Activated CD8-positive, alpha-beta memory T cell treated with anti-CD3 and anti-CD28 coated beads for 36 hours (primary cell): ENCODE data around the gene UBXN11. TPM values are rescaled to one million over a fixed set of nuclear protein-coding genes. Genes with fewer than 3 reads are reported as not detected.

Source experiments
- CTCF ChIA-PET: fragments of 350-600 bp; sonication (Branson Sonifier 250); formaldehyde crosslinking; loops from one replicate; lab custom pipeline; 2021; ENCODE audit warnings: antibody characterized with exemption; lab: Charles Lee
- POLR2A ChIA-PET: fragments of 350-600 bp; sonication (Branson Sonifier 250); formaldehyde crosslinking; loops from one replicate; lab custom pipeline; 2021; ENCODE audit warnings: antibody characterized with exemption; lab: Charles Lee
- total RNA-seq, 2 experiments: library from RNA; stranded (reverse); gene quantifications; one replicate each; pipeline ENCODE4 v1.2.3, GENCODE V29; 2021

Gene UBXN11
- total RNA-seq, 2 experiments from 2014 or later, result 27.6 to 27.8 TPM

- ChIA-PET POLR2A (no interaction called here), CTCF (interaction anchor here (3.1 to 9.0 kb wide), 2 partner anchors 24 to 36 kb away, joined by 14 to 141 read pairs; partner anchors contain the start of genes CD52 and UBXN11)
Observed at GRCh38 chr1:26283279-26283853, 23.1 kb downstream of the UBXN11 start.

- CTCF ChIA-PET, result interaction anchor here (9.0 to 9.5 kb wide), 2 partner anchors 37 to 38 kb away, joined by 141 to 144 read pairs; partner anchors contain the start of gene CD52
- POLR2A ChIA-PET, result interaction anchor here (1.1 kb wide), 1 partner anchor 37 kb away, joined by 5 read pairs; no protein-coding TSS in a partner anchor
Observed at GRCh38 chr1:26282401-26282918, 24.0 kb downstream of the UBXN11 start.

GRCh38 chr1:26281971-26282370 is 24.5 kb downstream of the UBXN11 start:
- ChIA-PET CTCF (interaction anchor here (9.5 kb wide), 1 partner anchor 39 kb away, joined by 144 read pairs; the partner anchor contains the start of gene CD52), POLR2A (interaction anchor here (1.1 kb wide), 1 partner anchor 37 kb away, joined by 5 read pairs; no protein-coding TSS in a partner anchor)

- ChIA-PET POLR2A (interaction anchor here (1.1 to 2.6 kb wide), 3 partner anchors 8 to 38 kb away, joined by 5 to 17 read pairs (median 14); partner anchors contain the start of gene CD52), CTCF (interaction anchor here (0.6 to 9.5 kb wide), 4 partner anchors 8 to 195 kb away, joined by 3 to 144 read pairs (median 4); partner anchors contain the start of gene CD52)
Observed at GRCh38 chr1:26281091-26281958, 25.1 kb downstream of the UBXN11 start.

GRCh38 chr1:26280333-26281042 is 25.9 kb downstream of the UBXN11 start:
- CTCF ChIA-PET, result interaction anchor here (0.7 to 9.5 kb wide), 5 partner anchors 8 to 40 kb away, joined by 3 to 144 read pairs (median 14); partner anchors contain the start of genes CD52 and UBXN11
- POLR2A ChIA-PET, result interaction anchor here (0.6 to 2.6 kb wide), 3 partner anchors 9 to 260 kb away, joined by 4 to 17 read pairs (median 14); partner anchors contain the start of gene CD52

- ChIA-PET POLR2A (interaction anchor here (0.6 to 2.6 kb wide), 3 partner anchors 9 to 261 kb away, joined by 4 to 17 read pairs (median 14); partner anchors contain the start of gene CD52), CTCF (interaction anchor here (0.9 to 9.5 kb wide), 6 partner anchors 9 to 153 kb away, joined by 3 to 144 read pairs (median 9); partner anchors contain the start of genes CD52, DHDDS and UBXN11)
Observed at GRCh38 chr1:26279456-26280332, 26.7 kb downstream of the UBXN11 start, which contains the start of gene SH3BGRL3. Gene SH3BGRL3 (plus strand): TSS chr1:26280086. CDS start chr1:26280156, 70 bp downstream.

- CTCF ChIA-PET, result interaction anchor here (0.9 to 9.5 kb wide), 6 partner anchors 10 to 154 kb away, joined by 3 to 144 read pairs (median 11); partner anchors contain the start of genes CD52, DHDDS and UBXN11
- POLR2A ChIA-PET, result interaction anchor here (2.3 to 2.6 kb wide), 2 partner anchors 10 to 40 kb away, joined by 14 to 17 read pairs; partner anchors contain the start of gene CD52
Observed at GRCh38 chr1:26278724-26279455, 27.5 kb downstream of the UBXN11 start.

- ChIA-PET POLR2A (interaction anchor here (1.2 kb wide), 1 partner anchor 40 kb away, joined by 4 read pairs; no protein-coding TSS in a partner anchor), CTCF (interaction anchor here (0.9 to 9.5 kb wide), 4 partner anchors 10 to 86 kb away, joined by 3 to 144 read pairs (median 11); partner anchors contain the start of genes CD52 and UBXN11)
Observed at GRCh38 chr1:26278303-26278702, 28.1 kb downstream of the UBXN11 start.

GRCh38 chr1:26277719-26278118 is 28.7 kb downstream of the UBXN11 start:
- ChIA-PET CTCF (interaction anchor here (0.6 to 9.5 kb wide), 10 partner anchors 8 to 139 kb away, joined by 3 to 144 read pairs (median 7); partner anchors contain the start of genes CD52 and UBXN11), POLR2A (interaction anchor here (1.2 kb wide), 1 partner anchor 41 kb away, joined by 4 read pairs; no protein-coding TSS in a partner anchor)

GRCh38 chr1:26277261-26277661 is 29.2 kb downstream of the UBXN11 start:
- POLR2A ChIA-PET, result interaction anchor here (1.2 kb wide), 1 partner anchor 41 kb away, joined by 4 read pairs; no protein-coding TSS in a partner anchor

GRCh38 chr1:26276432-26276838 is 30.0 kb downstream of the UBXN11 start:
- ChIA-PET CTCF (interaction anchor here (0.6 to 9.5 kb wide), 17 partner anchors 9 to 770 kb away, joined by 3 to 144 read pairs (median 8); partner anchors contain the start of genes CD52, CEP85 and ZNF593), POLR2A (interaction anchor here (0.8 to 1.0 kb wide), 2 partner anchors 8 to 44 kb away, joined by 3 read pairs; no protein-coding TSS in a partner anchor)

More at GRCh38 chr1:26277261-26277661, 29.2 kb downstream of the UBXN11 start:
- CTCF ChIA-PET, result interaction anchor here (0.6 to 9.5 kb wide), 13 partner anchors 8 to 140 kb away, joined by 3 to 144 read pairs (median 6); partner anchors contain the start of genes CD52, CEP85 and UBXN11

- ChIA-PET CTCF (interaction anchor here (0.6 to 9.5 kb wide), 21 partner anchors 9 to 155 kb away, joined by 3 to 144 read pairs (median 8); partner anchors contain the start of genes CD52, CEP85 and ZNF593), POLR2A (interaction anchor here (0.8 to 1.0 kb wide), 3 partner anchors 9 to 45 kb away, joined by 3 to 5 read pairs (median 3); no protein-coding TSS in a partner anchor)
Observed at GRCh38 chr1:26275580-26276431, 30.6 kb downstream of the UBXN11 start.

GRCh38 chr1:26274801-26275425 is 31.5 kb downstream of the UBXN11 start:
- ChIA-PET POLR2A (no interaction called here), CTCF (interaction anchor here (0.6 to 9.5 kb wide), 18 partner anchors 10 to 156 kb away, joined by 3 to 144 read pairs (median 6); partner anchors contain the start of genes CD52, CEP85 and ZNF593)

GRCh38 chr1:26269198-26269550 is 37.3 kb downstream of the UBXN11 start:
- ChIA-PET CTCF (interaction anchor here (1.0 to 1.1 kb wide), 2 partner anchors 52 to 95 kb away, joined by 3 to 7 read pairs; no protein-coding TSS in a partner anchor), POLR2A (interaction anchor here (0.5 kb wide), 1 partner anchor 38 kb away, joined by 5 read pairs; no protein-coding TSS in a partner anchor)
